ENCODE data around the gene HMCN2.

HMCN2 gene

DNA sequence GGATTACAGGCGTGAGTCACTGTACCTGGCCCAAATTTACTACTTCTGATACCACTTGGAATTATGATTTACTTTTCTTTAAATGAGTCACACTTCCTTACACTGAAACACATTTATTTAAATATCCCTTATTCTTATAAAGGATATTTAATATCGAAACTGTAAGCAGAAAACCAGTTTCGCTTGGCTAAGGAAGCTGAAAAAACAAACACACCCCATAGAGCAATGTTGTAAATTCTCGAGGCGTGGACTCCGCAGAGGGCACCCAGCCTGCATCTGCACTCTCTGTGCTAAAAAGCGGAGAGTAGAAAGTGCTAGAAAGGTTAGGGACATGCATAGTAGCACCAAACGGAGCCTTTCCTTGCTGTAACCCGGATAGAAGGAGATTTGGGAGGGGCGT lies 86.5 kb downstream of the HMCN2 start:
- no peak for DNase-seq (ENCODE audit: low spot score in 2 of 2)
- in situ Hi-C loops (cut with MboI; ENCODE audit: low sequenced_read_pairs): no loop called here
- no peaks in the 10 kb centered on the region for H3K9me3 ChIP-seq
- no peaks in the 10 kb centered on the region for H3K27me3 ChIP-seq (ENCODE audit: low read depth)
- no peak overlapping the region for H3K4me3 ChIP-seq
- no peaks in the 10 kb centered on the region for H3K36me3 ChIP-seq (replicated peaks)
- H3K4me1 ChIP-seq: no peaks in the 10 kb centered on the region

DNA sequence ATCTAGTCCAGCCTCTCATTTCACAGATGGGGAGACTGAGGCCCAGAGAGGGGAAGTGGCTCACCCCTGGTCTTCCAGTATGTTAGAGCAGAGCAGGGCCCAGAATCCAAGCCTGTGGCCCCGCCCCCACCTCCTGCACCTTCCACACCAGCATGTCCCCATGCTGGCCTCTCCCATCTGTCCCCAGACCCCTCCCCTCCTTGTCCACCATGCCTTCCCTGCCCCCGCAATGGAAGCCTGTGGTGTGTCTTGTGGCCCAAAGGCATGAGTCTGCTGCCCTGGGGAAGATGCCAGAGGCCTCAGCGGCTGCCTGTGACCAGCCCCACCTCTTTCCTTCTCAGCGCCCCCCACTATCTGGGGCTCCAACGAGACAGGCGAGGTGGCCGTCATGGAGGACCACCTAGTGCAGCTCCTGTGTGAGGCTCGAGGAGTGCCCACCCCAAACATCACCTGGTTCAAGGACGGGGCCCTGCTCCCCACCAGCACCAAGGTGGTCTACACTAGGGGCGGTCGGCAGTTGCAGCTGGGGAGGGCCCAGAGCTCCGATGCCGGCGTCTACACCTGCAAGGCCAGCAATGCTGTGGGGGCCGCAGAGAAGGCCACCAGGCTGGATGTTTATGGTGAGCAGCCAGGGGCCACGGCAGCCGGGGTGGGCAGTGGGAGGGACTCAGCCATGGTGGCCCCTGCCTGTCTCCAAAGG lies 87.2 kb downstream of the HMCN2 start:
- Histone ChIP-seq H3K4me1 (no peaks in the 10 kb centered on the region), H3K9me3 (no peaks in the 10 kb centered on the region), H3K36me3 (replicated peaks) (no peaks in the 10 kb centered on the region), H3K4me3 (no peak overlapping the region), H3K27me3 (ENCODE audit: low read depth) (no peaks in the 10 kb centered on the region)
- in situ Hi-C loops (cut with MboI; ENCODE audit: low sequenced_read_pairs): no loop called here
- DNase-seq (ENCODE audit: low spot score in 2 of 2): no peak

DNA sequence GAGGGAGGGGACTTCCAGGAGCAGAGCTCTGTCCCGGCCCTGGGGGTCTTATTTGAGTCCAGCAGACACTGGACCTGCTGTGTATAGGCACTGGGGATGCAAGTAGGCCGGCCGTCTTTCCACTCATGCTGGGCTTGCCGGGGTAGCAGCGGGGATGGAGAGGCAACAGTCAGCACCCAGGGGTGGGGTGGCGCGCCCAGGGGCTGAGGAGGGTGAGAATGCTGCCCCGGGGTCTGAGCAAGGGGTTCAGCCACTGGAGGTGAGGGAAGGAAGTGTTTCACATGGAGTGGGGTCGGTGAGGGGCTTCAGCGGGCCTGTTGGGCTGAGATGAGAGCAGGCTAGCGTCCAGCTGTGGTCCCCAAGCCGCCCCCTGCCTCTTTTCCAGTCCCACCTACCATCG lies 88.8 kb downstream of the HMCN2 start:
- H3K36me3 ChIP-seq (replicated peaks): no peaks in the 10 kb centered on the region
- no peaks in the 10 kb centered on the region for H3K27me3 ChIP-seq (ENCODE audit: low read depth)
- no peak for DNase-seq (ENCODE audit: low spot score in 2 of 2)
- no peaks in the 10 kb centered on the region for H3K4me1 ChIP-seq
- no peaks in the 10 kb centered on the region for H3K9me3 ChIP-seq
- no peak overlapping the region for H3K4me3 ChIP-seq
- in situ Hi-C loops (cut with MboI; ENCODE audit: low sequenced_read_pairs): no loop called here

DNA sequence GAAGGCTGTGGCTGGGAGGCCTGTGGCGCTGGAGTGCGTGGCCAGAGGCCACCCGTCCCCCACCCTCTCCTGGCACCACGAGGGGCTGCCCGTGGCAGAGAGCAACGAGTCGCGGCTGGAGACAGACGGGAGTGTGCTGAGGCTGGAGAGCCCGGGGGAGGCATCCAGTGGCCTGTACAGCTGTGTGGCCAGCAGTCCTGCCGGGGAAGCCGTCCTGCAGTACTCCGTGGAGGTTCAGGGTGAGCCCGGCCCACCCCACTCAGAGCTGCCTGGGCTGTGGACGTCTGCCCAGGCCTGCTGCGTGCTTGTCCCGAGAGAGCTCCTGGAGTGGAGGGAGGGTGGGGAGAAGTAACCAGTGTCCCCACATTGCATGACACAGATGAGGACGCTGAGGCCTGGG lies 89.2 kb downstream of the HMCN2 start:
- no peak for DNase-seq (ENCODE audit: low spot score in 2 of 2)

DNA sequence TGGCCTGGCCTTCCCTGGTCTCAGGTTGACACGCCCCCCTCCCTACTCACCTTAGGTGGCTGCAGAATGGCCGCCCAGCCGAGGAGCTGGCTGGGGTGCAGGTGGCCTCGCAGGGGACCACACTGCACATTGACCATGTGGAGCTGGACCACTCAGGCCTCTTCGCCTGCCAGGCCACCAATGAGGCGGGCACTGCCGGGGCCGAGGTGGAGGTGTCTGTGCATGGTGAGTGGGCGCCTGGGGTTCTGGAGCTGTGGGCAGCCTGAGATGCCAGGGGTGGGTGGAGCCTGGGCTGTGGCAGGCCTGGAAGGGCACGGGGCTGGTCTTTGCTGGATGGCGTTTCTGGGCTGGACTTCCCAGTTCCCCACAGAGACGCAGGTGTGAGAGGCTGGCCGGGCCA lies 90.5 kb downstream of the HMCN2 start:
- no peaks in the 10 kb centered on the region for H3K4me1 ChIP-seq
- no peak overlapping the region for H3K4me3 ChIP-seq
- in situ Hi-C loops (cut with MboI; ENCODE audit: low sequenced_read_pairs): no loop called here
- no peaks in the 10 kb centered on the region for H3K27me3 ChIP-seq (ENCODE audit: low read depth)
- DNase-seq (ENCODE audit: low spot score in 2 of 2): no peak
- H3K36me3 ChIP-seq (replicated peaks): no peaks in the 10 kb centered on the region
- H3K9me3 ChIP-seq: no peaks in the 10 kb centered on the region

More for the DNA sequence above, 89.2 kb downstream of the HMCN2 start:
- Histone ChIP-seq H3K4me1 (no peaks in the 10 kb centered on the region), H3K36me3 (replicated peaks) (no peaks in the 10 kb centered on the region), H3K9me3 (no peaks in the 10 kb centered on the region), H3K4me3 (no peak overlapping the region), H3K27me3 (ENCODE audit: low read depth) (no peaks in the 10 kb centered on the region)
- in situ Hi-C loops (cut with MboI; ENCODE audit: low sequenced_read_pairs): no loop called here

DNA sequence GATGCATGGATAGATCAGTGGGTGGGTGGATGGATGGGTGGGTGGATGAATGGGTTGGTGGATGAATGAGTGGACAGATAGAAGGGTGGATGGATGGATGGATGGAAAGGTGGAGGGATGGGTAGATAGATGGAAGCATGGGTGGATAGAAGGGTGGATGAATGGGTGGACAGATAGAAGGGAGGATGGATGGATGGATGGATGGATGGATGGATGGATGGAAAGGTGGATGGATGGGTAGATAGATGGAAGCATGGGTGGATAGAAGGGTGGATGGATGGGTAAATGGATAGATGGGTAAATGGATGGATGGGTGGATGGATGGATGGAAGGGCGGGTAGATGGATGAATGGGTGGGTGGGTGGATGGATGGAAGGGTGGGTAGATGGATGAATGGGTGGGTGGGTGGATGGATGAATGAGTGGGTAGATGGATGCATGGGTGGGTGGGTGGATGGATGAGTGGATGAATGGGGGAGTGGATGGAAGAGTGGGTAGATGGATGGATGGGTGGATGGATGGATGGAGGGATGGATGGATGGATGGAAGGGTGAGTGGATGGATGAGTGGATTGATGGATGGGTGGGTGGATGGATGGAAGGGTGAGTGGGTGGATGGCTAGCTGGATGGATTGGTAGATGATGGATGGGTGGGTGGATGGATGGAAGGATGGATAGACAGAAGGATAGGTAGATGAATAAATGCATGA lies 91.5 kb downstream of the HMCN2 start:
- no peaks in the 10 kb centered on the region for H3K9me3 ChIP-seq
- no peaks in the 10 kb centered on the region for H3K36me3 ChIP-seq (replicated peaks)
- no peaks in the 10 kb centered on the region for H3K27me3 ChIP-seq (ENCODE audit: low read depth)
- DNase-seq (ENCODE audit: low spot score in 2 of 2): no peak
- no peak overlapping the region for H3K4me3 ChIP-seq
- in situ Hi-C loops (cut with MboI; ENCODE audit: low sequenced_read_pairs): no loop called here
- no peaks in the 10 kb centered on the region for H3K4me1 ChIP-seq

DNA sequence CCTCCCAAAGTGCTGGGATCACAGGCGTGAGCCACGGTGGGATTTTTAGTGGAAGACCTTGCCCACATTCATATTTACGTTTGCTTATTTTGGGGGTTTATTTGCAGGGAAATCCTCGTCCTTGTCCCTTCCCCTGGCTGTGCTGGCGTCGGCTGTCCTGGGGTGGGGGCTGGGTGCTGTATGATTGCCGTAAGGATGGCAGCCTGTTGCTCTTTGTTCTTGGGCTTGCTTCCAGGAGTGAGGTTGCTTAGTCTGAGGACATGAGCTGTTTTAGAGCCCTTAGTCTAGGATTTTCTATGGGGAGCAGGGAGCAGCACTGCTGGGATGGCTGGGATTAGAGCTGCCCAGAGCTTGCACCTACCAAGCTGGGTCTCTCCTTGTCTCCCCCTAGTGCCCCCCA lies 93.4 kb downstream of the HMCN2 start:
- no peaks in the 10 kb centered on the region for H3K36me3 ChIP-seq (replicated peaks)
- DNase-seq (ENCODE audit: low spot score in 2 of 2): no peak
- H3K4me1 ChIP-seq: no peaks in the 10 kb centered on the region
- H3K27me3 ChIP-seq (ENCODE audit: low read depth): no peaks in the 10 kb centered on the region
- H3K4me3 ChIP-seq: no peak overlapping the region
- in situ Hi-C loops (cut with MboI; ENCODE audit: low sequenced_read_pairs): no loop called here
- H3K9me3 ChIP-seq: no peaks in the 10 kb centered on the region

DNA sequence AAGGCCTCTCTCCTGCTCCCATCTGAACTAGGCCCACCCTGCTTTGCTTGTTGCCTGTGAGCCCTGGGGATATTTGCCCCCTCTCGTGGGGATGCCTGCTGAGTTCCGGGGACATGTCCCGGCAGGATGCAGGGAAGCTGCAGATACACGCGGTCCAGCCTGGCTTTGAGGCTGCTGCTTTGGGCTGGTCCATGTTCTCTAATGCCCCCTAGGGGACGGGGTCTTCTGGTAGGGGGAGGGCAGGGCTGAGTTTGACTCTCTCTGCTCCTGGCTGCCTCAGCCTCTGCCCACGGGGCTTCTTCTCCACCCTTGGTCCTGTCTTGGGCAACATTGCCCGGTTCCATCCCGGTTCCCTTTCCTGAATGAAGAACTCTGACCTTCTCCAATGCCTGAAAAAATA lies 94.3 kb downstream of the HMCN2 start:
- no peak for DNase-seq (ENCODE audit: low spot score in 2 of 2)
- no peak overlapping the region for H3K4me3 ChIP-seq
- in situ Hi-C loops (cut with MboI; ENCODE audit: low sequenced_read_pairs): no loop called here
- H3K9me3 ChIP-seq: no peaks in the 10 kb centered on the region
- H3K27me3 ChIP-seq (ENCODE audit: low read depth): no peaks in the 10 kb centered on the region
- H3K4me1 ChIP-seq: no peaks in the 10 kb centered on the region
- H3K36me3 ChIP-seq (replicated peaks): no peaks in the 10 kb centered on the region

DNA sequence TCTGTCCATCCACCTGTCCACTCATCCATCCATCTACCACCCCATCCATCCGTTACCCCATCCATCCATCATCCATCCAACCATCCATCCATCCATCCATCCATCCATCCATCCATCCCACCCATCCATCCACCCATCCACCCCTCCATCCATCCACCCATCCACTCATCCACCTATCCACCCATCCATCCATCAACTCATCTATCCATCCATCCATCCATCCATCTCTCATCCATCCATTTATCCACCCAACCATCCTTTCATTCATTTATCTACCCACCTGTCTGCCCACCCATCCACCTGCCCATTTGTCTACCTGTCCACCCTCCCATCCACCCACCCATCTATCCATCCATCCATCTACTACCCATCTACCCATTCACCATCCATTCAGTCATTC lies 95.1 kb downstream of the HMCN2 start:
- in situ Hi-C loops (cut with MboI; ENCODE audit: low sequenced_read_pairs): no loop called here
- no peak for DNase-seq (ENCODE audit: low spot score in 2 of 2)
- Histone ChIP-seq H3K4me1 (no peaks in the 10 kb centered on the region), H3K36me3 (replicated peaks) (no peaks in the 10 kb centered on the region), H3K9me3 (no peaks in the 10 kb centered on the region), H3K27me3 (ENCODE audit: low read depth) (no peaks in the 10 kb centered on the region), H3K4me3 (no peak overlapping the region)

DNA sequence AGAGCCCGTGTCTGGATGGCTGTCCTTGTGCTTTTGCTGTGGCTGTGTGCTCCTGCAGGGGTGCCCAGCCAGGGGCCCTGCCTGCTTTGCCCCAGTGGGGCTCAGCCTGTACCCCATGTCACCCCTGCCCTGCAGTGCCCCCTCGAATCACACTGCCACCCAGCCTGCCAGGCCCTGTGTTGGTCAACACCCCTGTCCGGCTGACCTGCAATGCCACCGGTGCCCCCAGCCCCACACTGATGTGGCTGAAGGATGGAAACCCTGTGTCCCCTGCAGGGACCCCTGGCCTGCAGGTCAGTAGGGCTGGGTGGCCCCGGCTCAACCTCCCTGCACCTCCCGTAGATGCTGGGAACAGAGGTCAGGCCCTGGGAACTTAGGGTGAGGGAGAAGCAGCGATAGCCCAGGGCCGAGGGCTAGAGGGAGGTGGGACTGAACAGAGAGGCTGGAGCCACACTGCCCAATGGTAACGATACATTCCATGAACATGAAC lies 96.4 kb downstream of the HMCN2 start:
- no peak for DNase-seq (ENCODE audit: low spot score in 2 of 2)
- H3K27me3 ChIP-seq (ENCODE audit: low read depth): no peaks in the 10 kb centered on the region
- H3K4me3 ChIP-seq: no peak overlapping the region
- H3K36me3 ChIP-seq (replicated peaks): no peaks in the 10 kb centered on the region
- in situ Hi-C loops (cut with MboI; ENCODE audit: low sequenced_read_pairs): no loop called here
- no peaks in the 10 kb centered on the region for H3K4me1 ChIP-seq
- no peaks in the 10 kb centered on the region for H3K9me3 ChIP-seq

DNA sequence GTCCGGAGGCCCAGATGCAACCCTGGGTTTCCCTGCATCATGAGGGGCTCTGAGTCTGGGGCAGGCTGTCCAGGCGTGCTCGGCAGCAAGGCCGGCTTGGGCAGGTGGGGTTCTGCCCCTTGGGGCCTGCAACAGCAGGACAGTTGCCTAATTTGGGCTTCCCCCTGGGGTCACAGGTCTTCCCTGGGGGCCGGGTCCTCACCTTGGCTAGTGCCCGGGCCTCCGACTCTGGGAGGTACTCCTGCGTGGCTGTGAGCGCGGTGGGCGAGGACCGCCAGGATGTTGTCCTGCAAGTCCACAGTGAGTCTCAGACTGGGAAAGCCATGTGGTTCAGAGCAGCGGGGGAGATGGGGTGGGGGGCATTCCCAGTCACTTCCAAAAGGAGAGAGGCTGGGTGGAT lies 97.1 kb downstream of the HMCN2 start:
- no peaks in the 10 kb centered on the region for H3K36me3 ChIP-seq (replicated peaks)
- no peak overlapping the region for H3K4me3 ChIP-seq
- DNase-seq (ENCODE audit: low spot score in 2 of 2): no peak
- in situ Hi-C loops (cut with MboI; ENCODE audit: low sequenced_read_pairs): no loop called here
- H3K27me3 ChIP-seq (ENCODE audit: low read depth): no peaks in the 10 kb centered on the region
- no peaks in the 10 kb centered on the region for H3K4me1 ChIP-seq
- H3K9me3 ChIP-seq: no peaks in the 10 kb centered on the region

DNA sequence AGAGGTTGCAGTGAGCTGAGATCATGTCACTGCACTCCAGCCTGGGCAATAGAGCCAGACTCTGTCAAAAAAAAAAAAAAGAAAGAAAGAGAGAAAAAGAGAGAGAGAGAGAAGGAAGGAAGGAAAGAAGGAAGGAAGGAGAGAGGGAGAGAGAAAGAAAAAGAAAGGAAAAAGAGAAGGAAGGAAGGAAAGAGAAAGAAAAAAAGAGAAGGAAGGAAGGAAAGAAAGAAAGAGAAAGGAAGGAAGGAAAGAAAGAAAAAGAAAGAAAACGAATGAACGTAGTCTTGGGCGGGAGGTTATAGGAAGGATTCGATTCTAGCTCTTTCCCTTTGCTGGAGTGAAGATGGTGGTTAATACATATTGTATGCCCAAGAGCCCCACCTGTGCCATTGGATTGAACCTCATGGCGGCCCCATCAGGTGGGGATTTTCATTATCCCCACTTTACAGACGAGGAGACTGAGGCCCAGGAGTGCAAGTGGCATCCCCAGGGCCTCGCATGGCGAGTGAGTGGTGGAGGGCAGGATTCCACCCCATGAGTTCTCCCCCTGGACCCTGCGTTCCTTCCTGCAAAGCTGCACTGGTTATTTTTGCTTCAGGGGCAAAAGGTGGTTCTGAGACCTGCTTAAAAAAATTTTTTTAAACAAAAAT lies 98.3 kb downstream of the HMCN2 start:
- Histone ChIP-seq H3K4me1 (no peaks in the 10 kb centered on the region), H3K27me3 (ENCODE audit: low read depth) (no peaks in the 10 kb centered on the region), H3K4me3 (no peak overlapping the region), H3K36me3 (replicated peaks) (no peaks in the 10 kb centered on the region), H3K9me3 (no peaks in the 10 kb centered on the region)
- in situ Hi-C loops (cut with MboI; ENCODE audit: low sequenced_read_pairs): no loop called here
- DNase-seq (ENCODE audit: low spot score in 2 of 2): no peak

DNA sequence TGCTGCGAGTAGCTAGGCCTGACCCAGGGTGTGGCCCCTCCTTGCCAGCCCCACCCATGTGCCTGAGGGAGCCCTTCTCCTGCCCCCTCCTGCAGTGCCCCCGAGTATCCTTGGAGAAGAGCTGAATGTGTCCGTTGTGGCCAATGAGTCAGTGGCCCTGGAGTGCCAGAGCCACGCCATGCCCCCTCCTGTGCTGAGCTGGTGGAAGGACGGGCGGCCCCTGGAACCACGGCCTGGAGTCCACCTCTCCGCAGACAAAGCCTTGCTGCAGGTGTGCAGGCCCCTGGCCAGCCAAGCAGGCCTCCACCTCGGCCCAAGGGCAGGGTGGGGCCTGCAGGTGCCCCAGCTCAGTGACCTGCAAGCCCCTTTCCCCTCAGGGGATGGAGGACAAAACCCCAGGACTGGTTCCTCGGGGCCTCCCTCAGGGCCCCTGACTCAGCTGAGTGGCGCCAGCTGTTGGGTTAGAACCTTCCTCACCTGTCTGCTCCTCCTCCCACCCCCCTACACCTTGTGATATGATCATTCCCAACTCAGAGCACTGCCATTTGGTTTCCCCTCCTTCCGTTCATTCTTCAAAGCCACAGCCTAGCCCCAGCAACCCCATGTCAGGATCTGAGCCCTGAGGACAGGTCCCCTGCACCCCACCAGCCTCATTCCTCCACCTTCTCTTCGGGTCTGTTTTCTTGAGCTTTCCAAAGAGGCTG lies 99.2 kb downstream of the HMCN2 start:
- H3K4me3 ChIP-seq: no peak overlapping the region
- no peak for DNase-seq (ENCODE audit: low spot score in 2 of 2)
- H3K27me3 ChIP-seq (ENCODE audit: low read depth): no peaks in the 10 kb centered on the region
- H3K4me1 ChIP-seq: no peaks in the 10 kb centered on the region
- in situ Hi-C loops (cut with MboI; ENCODE audit: low sequenced_read_pairs): no loop called here
- no peaks in the 10 kb centered on the region for H3K36me3 ChIP-seq (replicated peaks)
- H3K9me3 ChIP-seq: no peaks in the 10 kb centered on the region

DNA sequence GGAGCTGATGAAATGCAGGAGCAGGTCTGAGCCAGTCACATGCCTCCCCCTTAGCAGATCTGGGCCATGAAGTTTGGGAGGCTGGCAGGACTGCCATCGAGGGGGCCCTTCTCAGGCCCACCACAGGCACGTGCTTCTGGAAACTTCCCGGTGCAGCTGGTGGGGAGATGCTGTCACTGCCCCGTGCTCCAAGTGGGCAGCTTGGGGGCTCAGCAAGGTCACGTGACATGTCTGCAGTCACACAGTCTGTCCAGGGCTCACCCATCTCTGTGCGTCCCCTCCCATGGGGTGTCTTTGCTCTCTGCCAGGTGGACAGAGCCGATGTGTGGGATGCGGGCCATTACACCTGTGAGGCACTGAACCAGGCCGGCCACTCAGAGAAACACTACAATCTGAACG lies 99.8 kb downstream of the HMCN2 start:
- H3K4me1 ChIP-seq: no peaks in the 10 kb centered on the region
- no peaks in the 10 kb centered on the region for H3K9me3 ChIP-seq
- in situ Hi-C loops (cut with MboI; ENCODE audit: low sequenced_read_pairs): no loop called here
- no peaks in the 10 kb centered on the region for H3K27me3 ChIP-seq (ENCODE audit: low read depth)
- no peaks in the 10 kb centered on the region for H3K36me3 ChIP-seq (replicated peaks)
- DNase-seq (ENCODE audit: low spot score in 2 of 2): no peak
- no peak overlapping the region for H3K4me3 ChIP-seq
